Measurements from ENCODE around the gene C9orf72.

C9orf72 gene

DNA sequence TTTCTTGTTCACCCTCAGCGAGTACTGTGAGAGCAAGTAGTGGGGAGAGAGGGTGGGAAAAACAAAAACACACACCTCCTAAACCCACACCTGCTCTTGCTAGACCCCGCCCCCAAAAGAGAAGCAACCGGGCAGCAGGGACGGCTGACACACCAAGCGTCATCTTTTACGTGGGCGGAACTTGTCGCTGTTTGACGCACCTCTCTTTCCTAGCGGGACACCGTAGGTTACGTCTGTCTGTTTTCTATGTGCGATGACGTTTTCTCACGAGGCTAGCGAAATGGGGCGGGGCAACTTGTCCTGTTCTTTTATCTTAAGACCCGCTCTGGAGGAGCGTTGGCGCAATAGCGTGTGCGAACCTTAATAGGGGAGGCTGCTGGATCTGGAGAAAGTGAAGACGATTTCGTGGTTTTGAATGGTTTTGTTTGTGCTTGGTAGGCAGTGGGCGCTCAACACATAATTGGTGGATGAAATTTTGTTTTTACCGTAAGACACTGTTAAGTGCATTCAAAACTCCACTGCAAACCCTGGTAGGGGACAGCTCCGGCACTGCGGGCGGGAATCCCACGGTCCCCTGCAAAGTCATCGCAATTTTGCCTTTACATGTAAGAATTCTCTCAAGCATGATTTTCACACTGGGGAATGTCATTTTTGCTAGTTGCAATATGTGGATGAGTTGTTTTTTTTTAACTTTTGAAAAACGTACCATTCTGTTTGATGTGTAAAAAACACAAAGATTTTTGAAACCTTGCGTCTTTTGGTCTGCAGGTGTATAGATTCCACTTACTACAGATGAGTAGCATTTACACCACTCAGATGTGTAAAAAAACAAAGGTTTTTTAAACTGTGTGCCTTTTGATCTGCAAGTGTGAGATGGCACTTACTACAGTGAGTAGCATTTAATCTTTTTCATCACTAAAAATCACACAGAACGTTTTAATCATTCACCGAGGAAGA is 631 bp upstream of the C9orf72 start:
- peak; percentile 97 for DNase-seq

DNA sequence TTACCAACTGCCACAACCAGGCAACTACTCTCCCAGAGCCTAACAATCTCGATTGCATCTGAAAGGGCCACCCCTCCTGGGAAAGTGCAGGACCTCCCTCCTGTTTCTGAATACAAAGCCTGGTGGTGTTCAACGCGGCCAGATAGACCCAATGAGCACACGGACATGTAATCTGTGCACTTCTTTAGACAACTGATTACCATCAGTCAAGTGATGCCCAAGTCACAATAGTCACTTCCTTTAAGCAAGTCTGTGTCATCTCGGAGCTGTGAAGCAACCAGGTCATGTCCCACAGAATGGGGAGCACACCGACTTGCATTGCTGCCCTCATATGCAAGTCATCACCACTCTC is 739 bp downstream of the C9orf72 start:
- DNase-seq, result peak; percentile 45

DNA sequence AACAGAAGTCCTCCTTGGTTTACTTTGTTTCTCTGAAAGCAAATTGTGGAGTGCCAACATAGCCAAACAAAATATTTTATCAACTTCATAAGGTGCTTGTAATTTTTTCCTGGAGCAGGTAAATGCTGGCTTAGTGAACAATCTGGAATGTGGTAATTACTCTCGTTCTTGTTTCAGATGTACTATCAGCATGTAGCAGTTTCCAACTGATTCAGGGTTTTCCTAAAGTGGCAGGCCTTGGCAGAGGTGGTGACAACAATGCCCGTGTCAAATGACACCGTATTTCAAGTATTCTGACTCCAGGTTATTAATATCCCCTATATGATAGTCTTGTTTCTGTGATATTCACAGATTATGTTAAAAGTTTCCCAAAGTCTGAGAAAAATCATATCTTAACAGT is 1.2 kb downstream of the C9orf72 start:
- DNase-seq, result no peak

DNA sequence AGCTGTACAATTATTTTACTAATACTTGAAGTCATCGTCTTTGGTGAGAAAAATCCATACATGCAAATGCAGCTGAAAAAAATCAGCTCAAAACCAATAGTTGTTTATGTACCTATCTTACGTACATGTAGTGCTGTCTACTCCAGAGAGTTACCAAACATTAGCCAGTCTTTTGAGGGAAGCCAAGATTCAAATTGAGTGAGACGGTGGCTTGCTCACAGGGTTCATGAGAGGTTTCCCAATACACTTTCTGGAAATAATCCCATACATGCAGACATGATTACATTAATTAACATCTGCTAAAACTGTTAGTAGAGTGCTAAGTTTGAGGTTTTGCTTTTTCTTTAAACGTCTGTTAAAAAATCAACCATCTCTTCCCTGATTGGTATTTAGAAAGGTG is 2.3 kb downstream of the C9orf72 start:
- no peak for DNase-seq

DNA sequence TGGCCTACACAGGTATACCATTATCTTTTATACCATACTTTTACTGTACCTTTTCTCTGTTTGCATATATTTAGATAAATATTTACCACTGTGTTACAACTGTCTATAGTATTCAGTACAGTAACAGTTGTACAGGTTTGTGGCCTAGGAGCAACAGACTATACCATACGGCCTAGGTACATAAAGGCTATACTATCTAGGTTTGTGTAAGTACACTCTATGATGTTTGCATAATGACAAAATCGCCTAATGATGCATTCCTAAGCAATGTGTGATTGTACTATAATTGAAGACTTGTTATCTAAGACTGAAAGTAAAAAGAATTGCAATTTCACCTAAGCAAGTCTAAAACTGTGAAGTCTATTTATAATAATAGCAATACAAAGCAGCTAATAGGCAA is 3.9 kb downstream of the C9orf72 start:
- DNase-seq, result no peak

DNA sequence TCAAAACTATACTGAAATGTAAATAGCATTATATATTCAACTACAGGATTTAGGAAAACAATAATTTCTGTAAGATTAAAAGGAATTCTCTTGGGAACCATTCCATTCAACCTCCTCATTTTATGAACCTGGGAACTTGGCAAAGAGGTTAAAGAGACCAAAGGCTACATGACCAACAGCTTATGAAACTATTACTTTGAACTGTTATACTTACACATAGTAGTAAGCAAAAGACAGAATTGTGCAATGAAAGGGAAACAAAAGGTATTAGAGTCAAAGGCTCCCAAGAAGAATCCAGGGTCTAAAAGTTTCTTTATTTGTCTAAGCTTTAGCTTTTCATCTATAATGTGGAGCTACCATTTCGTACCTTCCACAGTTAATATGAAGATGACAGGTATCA is 7.2 kb downstream of the C9orf72 start:
- DNase-seq, result no peak

DNA sequence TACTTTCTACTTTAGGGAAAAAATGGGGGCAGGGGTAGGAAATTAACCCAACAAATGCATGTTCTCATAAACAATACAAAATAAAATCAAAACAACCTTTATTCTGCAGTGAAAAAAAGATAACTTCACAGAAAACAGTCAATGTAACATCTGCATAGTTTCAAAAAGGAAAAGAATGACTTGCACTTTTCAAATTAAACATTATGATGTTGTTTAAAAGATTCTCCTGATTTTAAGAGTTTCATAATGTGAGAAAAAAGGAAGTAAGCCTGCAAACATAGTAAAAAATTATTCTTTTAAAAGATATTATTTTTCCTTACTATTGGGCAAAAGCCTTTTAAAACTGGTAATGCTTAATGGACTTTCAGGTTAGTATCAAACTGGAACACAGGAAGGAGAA is 7.6 kb downstream of the C9orf72 start:
- no peak for DNase-seq

DNA sequence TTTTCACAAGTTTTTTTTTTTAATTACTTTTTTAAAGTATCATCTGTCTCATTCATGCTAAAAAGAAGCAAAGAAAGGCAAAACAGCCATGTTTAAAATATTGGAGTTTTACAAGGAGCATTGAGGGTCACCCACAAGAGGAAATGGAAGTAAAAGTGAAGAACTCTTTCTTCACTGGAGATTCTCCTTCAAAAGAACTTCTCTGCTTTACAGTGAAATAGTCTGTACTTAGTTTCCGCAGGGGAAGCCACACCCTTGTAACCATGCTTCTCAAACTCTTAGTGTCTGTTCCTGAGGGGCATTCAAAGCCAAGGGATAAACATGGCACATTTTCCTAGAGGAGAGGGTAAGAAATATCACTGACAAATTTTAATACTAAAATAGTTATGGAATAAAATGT is 8.6 kb downstream of the C9orf72 start:
- no peak for DNase-seq

DNA sequence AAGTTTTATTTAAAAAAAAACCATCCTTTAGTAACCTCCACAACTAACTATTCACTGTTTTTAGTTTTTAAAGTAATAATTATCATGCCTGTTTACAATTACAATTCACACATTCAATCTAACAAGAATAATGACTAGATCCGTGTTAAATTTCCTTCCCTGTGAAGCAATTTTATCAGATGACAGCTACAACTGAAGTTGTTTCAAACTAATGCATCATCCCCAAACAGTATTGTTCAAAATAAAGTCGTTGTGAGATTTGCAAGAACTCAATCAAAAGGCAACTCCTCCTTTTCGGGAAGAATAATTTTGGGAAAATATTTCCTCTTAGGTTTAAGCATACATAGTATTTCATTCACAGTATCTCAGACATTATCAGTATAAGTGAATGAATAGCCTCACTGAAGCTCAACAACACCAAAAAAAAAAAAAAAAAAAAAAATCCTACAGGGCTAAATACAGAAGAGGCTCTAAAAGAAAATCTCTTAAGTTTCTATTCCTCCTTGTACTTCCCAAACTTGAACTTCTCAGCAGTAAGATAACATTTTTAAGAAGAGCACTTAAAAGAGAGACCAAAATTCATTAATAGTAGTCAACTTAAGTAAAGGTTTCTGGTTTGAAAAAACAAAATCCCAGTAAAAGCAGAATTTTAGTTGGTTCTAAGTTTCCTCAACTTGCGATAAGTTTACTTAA is 9.4 kb downstream of the C9orf72 start:
- no peak for DNase-seq

DNA sequence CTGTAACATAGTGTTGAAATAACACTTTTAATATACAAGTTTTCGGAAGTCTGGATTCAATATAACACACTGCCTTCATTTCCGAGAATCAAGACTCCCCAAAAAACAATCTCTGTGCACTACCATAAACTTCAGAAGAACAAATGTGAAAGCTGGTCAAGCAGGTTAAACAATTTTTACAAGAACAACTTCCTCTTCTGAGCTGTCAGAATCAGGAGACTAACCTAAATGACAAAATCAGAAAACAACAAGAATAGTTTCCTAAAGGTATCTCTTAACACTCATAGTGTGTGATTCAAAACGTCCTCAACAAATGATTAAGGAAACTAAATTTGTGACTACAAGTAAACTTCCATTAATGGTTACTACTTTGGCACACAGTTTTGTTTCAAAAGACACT is 11.6 kb downstream of the C9orf72 start:
- DNase-seq, result no peak

DNA sequence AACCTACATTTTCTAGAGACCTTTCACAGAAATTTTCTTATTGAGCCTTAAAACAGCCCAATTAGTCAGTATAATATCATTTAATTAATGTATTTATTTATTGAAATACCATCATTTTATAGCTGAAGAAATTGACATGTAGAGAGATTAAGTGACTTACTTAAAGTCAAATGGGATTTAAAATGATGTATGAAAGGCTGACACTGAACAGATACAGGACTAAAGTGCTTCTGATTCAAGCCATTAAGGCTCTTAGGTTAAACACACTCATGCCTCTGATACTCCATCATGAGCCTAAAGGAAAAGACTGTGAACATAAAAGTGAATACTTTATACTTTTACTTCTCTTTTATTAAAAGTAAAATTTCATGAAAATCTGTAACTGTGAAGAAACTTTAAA is 12.8 kb downstream of the C9orf72 start:
- no peak for DNase-seq

DNA sequence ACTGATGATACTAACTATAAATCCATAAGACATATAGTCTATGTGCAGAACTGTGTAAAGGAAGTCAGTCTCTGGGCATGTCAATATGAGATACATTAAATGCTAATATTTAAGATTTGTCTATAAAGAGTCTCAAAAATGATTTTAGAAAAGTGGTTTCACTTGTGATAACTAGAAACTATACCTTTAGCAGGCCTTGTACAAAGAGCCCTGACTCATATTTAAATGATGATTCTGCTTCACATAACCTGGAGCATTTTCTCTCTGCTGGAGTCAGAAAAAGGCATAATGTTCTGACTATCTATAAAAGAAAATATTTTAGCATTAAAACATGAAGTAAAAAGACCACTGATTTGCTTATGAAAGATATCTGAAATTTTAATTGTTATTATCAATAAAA is 15.0 kb downstream of the C9orf72 start:
- no peak for DNase-seq

DNA sequence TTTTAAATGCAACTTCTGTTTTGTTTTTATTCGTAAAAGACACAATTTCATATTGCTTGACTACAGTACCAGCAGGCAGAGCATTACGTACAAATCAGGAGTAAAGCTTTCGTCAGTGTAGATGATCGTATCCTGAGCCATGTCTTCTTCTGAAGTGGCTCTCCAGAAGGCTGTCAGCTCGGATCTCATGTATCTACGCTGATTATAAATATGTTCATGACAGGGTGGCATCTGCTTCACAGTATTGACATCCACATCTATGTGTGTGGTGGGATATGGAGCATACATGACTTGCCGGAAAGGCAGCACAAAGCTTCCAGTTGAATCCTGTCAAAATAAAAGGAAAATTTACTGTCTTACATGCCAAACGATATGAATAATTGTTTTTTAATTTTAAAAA is 16.8 kb downstream of the C9orf72 start:
- DNase-seq, result no peak

DNA sequence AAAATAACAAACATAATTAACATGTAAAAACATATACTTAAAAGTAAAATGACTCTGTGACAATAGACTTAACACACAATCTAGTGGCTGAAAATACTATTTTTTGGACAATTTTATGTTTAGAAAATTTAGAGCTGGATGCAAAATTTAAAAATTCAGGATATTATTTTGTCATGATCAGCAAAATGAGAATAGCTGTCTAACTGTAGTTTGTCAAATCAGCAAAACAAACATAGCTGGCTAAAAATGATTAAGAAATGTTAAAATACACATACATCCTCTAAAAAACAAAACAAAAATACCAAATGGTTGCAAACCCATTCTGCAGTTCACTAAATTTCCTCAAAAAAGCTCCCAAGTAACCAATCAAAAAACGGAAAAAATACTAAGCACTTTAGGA is 18.6 kb downstream of the C9orf72 start:
- DNase-seq, result no peak

DNA sequence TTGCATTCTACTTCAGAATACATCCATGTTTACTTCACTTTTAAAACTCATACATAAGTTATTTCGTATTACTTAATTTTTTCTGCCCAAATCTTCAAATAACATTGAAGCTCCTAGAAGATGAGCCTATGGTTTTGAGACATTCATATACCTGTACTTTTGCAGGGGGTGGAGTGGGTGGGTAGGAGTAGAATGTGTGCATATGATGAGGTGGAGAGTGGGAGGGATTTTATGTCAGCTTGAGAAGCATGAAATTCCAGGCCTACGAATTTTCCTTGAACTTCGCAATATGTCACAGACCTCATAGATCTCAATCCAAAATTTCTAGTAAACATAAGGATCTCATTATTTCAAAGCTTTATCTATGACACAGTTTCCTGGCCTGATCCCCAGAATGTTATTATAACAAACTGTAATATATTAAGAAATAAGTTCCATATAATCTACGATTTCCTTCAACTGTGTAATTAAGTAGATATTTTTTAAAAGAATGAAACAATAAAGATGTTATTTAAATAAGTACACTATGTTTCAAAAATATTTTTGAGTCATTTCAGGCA is 24.0 kb downstream of the C9orf72 start:
- DNase-seq, result no peak

DNA sequence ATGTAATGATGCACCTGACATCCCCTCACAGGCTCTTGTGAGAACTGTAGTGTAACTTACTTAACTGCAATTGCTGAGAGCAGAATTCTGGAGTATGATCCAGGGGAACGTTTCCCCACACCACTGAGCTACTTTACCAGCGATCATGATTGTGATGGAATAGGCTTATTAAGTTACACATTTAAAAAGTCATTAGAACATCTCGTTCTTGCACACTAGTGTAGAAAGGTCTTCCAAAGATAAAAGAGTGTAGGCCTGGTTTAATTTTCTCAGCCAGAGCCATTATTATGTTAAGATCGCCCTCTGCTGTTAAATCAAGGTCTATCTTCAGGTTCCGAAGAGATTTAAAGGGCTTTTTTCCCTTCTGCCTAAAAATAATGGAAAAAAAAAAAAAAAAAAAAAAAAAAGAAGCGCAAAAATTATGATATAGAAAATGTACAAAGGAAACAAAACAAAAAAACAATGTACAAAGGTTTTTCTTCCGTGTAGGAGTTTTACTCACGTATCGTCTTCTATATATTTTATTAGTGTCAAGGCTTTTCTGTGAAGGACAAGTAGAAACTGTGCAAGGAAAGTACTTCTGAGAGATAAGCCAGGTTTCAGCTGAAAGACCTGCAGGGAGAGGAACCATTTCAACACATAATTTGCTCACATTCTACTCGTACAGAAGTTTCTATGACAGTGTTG is 25.1 kb downstream of the C9orf72 start:
- DNase-seq, result no peak

DNA sequence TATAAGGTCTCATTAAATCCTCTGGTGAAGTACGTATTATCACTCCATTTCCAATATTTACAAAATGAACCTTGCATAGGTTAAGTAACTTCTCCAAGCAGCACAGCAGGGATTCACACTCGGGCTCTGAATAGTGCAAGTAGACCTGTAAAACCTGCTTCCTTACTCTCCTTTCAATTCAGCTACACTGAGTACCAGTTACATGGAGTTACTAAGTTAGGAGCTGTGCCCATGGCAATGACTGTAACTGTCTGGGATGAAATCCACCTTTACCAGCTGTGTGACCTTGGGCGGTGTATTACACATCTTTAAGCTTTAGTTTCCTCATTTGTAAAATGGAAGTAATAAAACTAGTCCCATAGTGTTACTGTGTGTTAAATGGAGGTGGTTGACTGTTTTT is 27.8 kb downstream of the C9orf72 start:
- DNase-seq, result no peak

DNA sequence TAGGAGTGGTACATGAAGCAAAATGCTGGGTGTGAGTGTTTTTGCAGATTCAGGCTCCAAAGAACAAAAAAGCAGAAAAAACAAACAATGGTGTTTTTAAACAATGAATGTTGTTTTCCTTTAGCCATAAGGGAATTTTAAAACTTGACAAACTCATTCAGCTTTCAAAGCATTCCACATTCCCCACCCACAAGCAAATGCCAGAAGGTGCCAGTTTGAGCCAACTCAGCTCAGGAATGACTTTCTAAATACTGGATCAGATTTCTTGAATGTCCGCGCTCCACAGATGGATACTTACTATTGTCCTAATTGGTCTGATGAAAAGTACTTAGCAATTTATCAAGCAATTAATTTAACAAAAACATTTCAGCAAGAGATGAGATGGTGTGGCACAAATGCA is 30.8 kb downstream of the C9orf72 start:
- DNase-seq, result no peak

DNA sequence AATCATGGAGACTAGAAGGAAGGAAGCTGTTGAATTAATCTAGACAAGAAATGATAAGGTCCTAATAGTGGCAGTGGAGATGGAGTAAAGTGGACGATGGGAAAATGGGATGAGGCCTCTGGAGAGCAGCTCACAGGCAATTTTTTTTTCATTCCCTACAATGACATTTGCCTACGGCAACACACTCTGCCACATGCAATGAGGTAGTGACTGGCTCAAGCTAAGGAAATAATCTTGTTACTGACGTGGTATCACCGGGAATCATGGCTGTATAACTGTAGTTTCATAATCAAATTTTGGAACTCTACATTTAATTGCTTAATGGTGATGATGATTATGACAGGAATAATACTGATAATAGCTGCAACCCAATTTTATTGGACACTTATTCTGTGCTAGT is 31.5 kb downstream of the C9orf72 start:
- no peak for DNase-seq

DNA sequence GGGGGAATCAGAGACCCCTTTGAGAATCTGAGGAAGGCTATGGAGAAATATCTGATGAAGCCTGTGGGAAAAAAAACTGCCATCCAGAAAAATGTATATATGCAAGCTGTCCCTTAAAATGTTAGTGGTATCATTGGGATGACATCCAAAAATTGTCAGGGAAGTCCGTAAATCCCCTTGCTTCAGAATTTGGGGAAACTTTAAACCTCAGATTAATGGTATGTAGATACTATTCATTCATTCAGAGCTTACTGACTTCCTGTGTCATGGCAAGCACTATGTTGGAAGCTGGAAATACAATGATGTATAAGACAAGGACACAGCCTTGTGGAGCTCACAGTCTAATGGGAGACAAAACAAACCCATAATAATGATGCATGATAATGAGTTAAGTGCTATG is 32.8 kb downstream of the C9orf72 start:
- DNase-seq, result no peak

DNA sequence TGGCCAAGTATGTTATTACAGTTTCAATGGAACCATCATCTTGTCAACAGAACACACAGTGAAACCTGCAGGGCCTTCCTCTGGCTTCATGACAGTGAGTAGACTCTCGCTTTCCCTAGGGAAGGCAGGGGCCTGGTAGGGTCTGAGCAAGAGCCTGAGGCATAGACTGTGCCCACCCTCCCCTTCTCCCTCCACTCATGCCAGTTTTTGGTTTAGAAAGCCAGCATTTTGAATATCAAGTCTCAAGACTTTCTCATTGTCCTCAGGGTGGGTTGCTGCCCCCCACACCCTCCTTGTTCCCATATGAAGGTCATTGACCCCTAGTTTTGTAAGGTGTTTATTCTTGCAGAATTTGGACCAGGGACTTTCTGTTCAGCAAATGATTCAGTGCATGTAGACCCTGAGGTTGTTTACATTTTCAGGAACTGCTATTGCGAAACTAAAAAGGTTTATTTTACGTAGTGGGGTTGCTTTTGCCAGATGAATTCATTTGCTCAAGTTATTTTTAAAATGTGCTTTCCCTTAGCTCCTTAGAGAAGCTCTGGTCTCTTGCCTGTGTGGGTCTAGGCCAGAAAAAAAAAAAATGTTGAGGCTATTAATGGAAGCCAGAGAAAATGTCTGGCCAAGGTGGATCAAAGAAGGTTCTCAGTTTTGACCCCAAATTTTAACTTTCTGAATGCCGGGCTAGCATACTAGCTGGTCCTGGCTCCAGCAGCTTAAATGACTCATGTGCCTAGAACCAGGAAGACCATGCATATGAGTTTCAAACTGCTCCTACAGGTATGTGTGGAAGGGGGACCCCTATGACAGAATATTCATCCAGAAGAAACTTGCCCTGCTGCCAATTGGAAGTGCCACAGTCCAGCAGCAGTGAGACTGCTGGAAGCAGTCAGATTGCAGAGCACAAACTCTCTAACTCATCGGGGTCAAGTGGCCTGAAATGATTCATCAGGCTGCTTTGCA is 33.5 kb downstream of the C9orf72 start:
- no peak for DNase-seq

DNA sequence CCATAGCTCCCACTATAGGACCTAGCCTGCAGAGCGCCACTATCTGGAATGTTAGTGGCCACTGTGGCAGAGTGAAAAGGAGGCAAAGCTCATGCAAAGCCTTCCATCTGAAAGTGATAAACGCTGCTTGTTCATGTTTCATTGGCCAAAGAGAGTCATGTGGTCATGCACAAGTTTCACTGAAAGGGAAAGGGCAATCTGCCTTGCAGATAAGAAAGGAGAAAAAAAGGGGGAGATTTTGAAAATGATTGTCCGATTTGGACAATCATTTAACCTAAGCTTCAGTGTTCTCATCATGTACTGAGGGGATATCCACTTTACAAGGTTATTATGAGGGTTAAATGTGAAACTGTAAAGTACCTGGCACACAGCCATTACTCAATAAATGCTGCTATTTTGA is 34.6 kb downstream of the C9orf72 start:
- DNase-seq, result no peak

Data from RPMI8226 (cell line).